Measurements from ENCODE around the gene SMOC1. TPM values are rescaled to one million over a fixed set of nuclear protein-coding genes. Genes with fewer than 3 reads are reported as not detected.

Gene SMOC1
- total and polyA plus RNA-seq, 2 of the 8 experiments (the other 6 are each of a cell fraction or from before 2014, with no cell fraction given): 1.6 to 2.4 TPM

- POLR2A ChIA-PET (ENCODE audit: partially characterized antibody): no interaction called here
- DNase-seq (ENCODE audit: low read depth in 1 of 2, low spot score in 2 of 2) (no peak), FAIRE-seq (no peak)
- Histone ChIP-seq H2BK120ac (replicated peaks; ENCODE audit: low read depth, low read length) (no peak overlapping the region), H3K23me2 (ENCODE audit: low read depth, low read length) (no peaks in the 10 kb centered on the region), H4K5ac (ENCODE audit: insufficient read length, low read depth, low read length) (no peak overlapping the region), H2BK5ac (ENCODE audit: low read depth, low read length) (no peak overlapping the region), H3K79me2 (ENCODE audit: control insufficient read depth in 1 of 2, insufficient read depth in 2 of 2, low read length in 2 of 2) (no peaks in the 10 kb centered on the region), H2AFZ (ENCODE audit: low read length) (no peak overlapping the region), H3K9ac (replicated peaks in 1 of 4; ENCODE audit: extremely low read depth in 1 of 4, low read depth in 3 of 4, low read length in 3 of 4) (no peak overlapping the region), H2BK12ac (ENCODE audit: low read depth, low read length) (no peak overlapping the region), H3K4me2 (ENCODE audit: insufficient read depth in 1 of 2, low read depth in 2 of 2, low read length in 2 of 2) (no peak overlapping the region), H3K4me3 (ENCODE audit: extremely low read depth in 1 of 4, insufficient read depth in 2 of 4, low read depth in 3 of 4, low read length in 4 of 4) (no peak overlapping the region), H4K91ac (replicated peaks; ENCODE audit: insufficient read length, low read length) (no peak overlapping the region), H3K79me1 (ENCODE audit: low read depth, low read length) (no peaks in the 10 kb centered on the region), H3K27me3 (replicated peaks in 1 of 4; ENCODE audit: control insufficient read depth in 3 of 4, extremely low read depth in 1 of 4, insufficient read depth in 3 of 4, low read length in 3 of 4) (no peaks in the 10 kb centered on the region; a peak in 1 of 7 replicates), H3K4me1 (replicated peaks in 1 of 4; ENCODE audit: control insufficient read depth in 3 of 4, insufficient read depth in 4 of 4, low read length in 3 of 4) (peaks cover 0 to 13% (median 7%) of the 10 kb centered on the region in 4 experiments; a peak in 5 of 7 replicates), H3K18ac (ENCODE audit: extremely low read depth, low read length) (no peak overlapping the region), H4K8ac (ENCODE audit: extremely low read depth, insufficient read depth, low read length) (no peak overlapping the region), H2AK5ac (ENCODE audit: low read depth, low read length) (no peak overlapping the region), H2BK20ac (ENCODE audit: low read length) (no peak overlapping the region), H4K20me1 (replicated peaks in 1 of 2; ENCODE audit: control insufficient read depth in 1 of 2, insufficient read depth in 2 of 2, low read length in 2 of 2) (no peaks in the 10 kb centered on the region), H3K27ac (ENCODE audit: low read depth, low read length) (no peak overlapping the region), H3K9me3 (ENCODE audit: insufficient read depth in 2 of 2, low read depth in 1 of 2, low read length in 1 of 2) (0 out of 4 replicates have a peak, but pooled peaks cover 0 to 3% of the 10 kb centered on the region in 2 experiments), H3K36me3 (ENCODE audit: control insufficient read depth in 2 of 4, insufficient read depth in 4 of 4, low read length in 3 of 4) (no peaks in the 10 kb centered on the region), H2BK15ac (ENCODE audit: low read length) (0 out of 2 replicates have a peak overlapping the region, but pooled peaks have one; percentile 46), H3K14ac (ENCODE audit: insufficient read length) (no peak overlapping the region), H3K56ac (replicated peaks; ENCODE audit: insufficient read length, low read depth, low read length) (no peak overlapping the region), H3K4ac (replicated peaks; ENCODE audit: insufficient read length, low read depth, low read length) (no peak overlapping the region), H3K23ac (ENCODE audit: insufficient read length) (no peak overlapping the region)
- CTCF ChIA-PET (ENCODE audit: partially characterized antibody): interaction anchor here (0.6 to 8.4 kb wide), 2 partner anchors 23 to 119 kb away, joined by 4 to 37 read pairs; no protein-coding TSS in a partner anchor
- TF ChIP-seq TAF1 (IDR thresholded peaks at IDR 0.05; ENCODE audit: low read depth, low read length) (no peak), CEBPB (IDR thresholded peaks at IDR 0.05; ENCODE audit: low read depth, low read length) (no peak), RXRA (IDR thresholded peaks at IDR 0.05; ENCODE audit: insufficient read depth, low read depth, low read length) (no peak), JUN (IDR thresholded peaks at IDR 0.05; ENCODE audit: low read depth, low read length) (no peak), SUZ12 (IDR thresholded peaks at IDR 0.05; ENCODE audit: low read length) (no peak), RAD21 (IDR thresholded peaks at IDR 0.05 in 1 of 2, conservative IDR thresholded peaks at IDR 0.05 in 1 of 2; ENCODE audit: low read depth in 2 of 2, low read length in 2 of 2) (no peak), ATF3 (IDR thresholded peaks at IDR 0.05; ENCODE audit: insufficient read depth, low read depth, low read length) (no peak), POLR2A (IDR thresholded peaks at IDR 0.05; ENCODE audit: control extremely low read depth in 1 of 2, low read depth in 2 of 2, low read length in 2 of 2) (no peak), NRF1 (IDR thresholded peaks at IDR 0.05; ENCODE audit: low read depth, low read length) (no peak), SRF (IDR thresholded peaks at IDR 0.05; ENCODE audit: low read depth, low read length) (no peak), GTF2F1 (IDR thresholded peaks at IDR 0.05; ENCODE audit: borderline replicate concordance, low read depth, low read length) (no peak), FOSL1 (IDR thresholded peaks at IDR 0.05; ENCODE audit: insufficient read depth, low read depth, low read length) (no peak), RFX5 (IDR thresholded peaks at IDR 0.05; ENCODE audit: borderline replicate concordance, low read depth, low read length) (no peak), KDM4A (IDR thresholded peaks at IDR 0.05; ENCODE audit: low read depth, low read length, severe bottlenecking) (no peak), JUND (IDR thresholded peaks at IDR 0.05; ENCODE audit: low read length) (no peak), SP2 (IDR thresholded peaks at IDR 0.05; ENCODE audit: low read length) (no peak)
These were observed 111.1 kb downstream of the SMOC1 start for GRCh38 chr14:69990323-69990722.

Data from H1 (cell line).